Activated CD4-positive, CD25-positive, alpha-beta regulatory T cell treated with anti-CD3 and anti-CD28 coated beads, Interleukin-2, amount 50 U/mL, for 16 hours (primary cell): ENCODE data around the gene U2AF1L4.
A peak's percentile ranks its signal among the peaks of the same experiment; 100 is the strongest.

Experiments
- DNase-seq: peaks from one replicate; pipeline ENCODE4 v3.0.0-alpha.2; 2020; ENCODE audit warnings: low read depth, low spot score

Gene U2AF1L4

GRCh38 chr19:35757231-35757748 is 12.1 kb upstream of the U2AF1L4 start:
- DNase-seq: no peak

GRCh38 chr19:35756377-35757230 is 11.4 kb upstream of the U2AF1L4 start, which contains the start of gene HSPB6:
Gene HSPB6, minus strand, starts transcription at chr19:35757029. Its CDS starts 21 bp downstream, at chr19:35757008.
- DNase-seq: no peak

- no peak for DNase-seq
These were observed 10.5 kb upstream of the U2AF1L4 start for GRCh38 chr19:35755550-35756376.

DNA sequence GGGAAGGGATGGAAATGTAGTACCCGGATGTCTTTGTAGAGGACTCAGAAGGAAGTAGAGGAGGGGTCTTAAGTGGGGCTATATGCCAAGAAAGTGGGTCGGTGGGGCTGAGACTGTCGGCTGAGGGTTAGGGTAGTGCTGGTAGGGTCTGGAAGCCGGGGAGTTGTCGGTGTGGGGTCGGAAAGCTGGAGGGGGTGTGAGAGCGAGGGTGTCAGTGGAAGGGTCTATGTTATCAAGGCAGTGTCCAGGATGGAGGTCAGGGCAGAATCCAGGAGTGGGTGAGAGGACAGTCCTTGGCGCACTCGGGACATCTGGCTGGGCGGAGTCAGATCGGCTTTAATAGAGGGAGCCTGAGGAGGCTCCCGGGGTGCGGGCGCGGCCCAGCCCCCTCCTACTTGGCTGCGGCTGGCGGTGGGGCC is 9.9 kb upstream of the U2AF1L4 start:
- no peak for DNase-seq

DNA sequence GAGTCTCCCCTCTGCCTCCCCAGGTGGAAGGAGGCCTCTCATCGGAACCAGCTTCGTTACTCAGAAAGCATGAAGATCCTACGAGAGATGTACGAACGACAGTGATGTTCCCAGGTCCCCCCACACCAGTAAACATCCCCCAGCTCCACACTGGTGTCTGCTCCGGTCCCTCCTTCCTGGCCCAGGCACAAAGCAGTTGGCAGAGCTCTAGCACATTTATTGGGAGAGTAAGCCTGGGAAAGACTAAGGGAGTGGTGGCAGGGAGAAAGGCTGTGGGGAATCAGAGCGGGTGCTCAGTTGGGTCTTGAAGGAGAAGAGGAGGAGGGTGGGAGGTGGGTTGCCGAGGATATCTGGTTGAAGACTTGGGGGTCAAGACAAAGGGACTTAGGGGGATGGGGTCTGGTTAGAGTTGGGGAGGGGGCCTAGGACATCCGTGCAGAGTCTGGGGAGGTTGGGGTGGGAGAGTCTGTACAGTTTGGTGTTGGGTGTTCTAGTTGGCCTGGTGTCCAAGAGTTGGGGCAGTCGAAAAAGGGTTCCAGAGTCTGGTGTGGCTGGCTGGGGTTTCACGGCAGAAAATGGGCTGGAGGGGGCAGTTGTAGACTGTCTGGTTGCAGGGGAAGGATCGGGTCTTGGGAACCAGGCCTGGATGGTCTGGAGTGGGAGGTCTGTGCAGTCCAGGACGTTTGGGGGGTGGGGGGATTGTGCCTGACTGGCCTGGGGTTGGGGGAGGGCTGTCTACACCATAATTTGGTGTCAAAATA is 9.3 kb upstream of the U2AF1L4 start:
- no peak for DNase-seq

DNA sequence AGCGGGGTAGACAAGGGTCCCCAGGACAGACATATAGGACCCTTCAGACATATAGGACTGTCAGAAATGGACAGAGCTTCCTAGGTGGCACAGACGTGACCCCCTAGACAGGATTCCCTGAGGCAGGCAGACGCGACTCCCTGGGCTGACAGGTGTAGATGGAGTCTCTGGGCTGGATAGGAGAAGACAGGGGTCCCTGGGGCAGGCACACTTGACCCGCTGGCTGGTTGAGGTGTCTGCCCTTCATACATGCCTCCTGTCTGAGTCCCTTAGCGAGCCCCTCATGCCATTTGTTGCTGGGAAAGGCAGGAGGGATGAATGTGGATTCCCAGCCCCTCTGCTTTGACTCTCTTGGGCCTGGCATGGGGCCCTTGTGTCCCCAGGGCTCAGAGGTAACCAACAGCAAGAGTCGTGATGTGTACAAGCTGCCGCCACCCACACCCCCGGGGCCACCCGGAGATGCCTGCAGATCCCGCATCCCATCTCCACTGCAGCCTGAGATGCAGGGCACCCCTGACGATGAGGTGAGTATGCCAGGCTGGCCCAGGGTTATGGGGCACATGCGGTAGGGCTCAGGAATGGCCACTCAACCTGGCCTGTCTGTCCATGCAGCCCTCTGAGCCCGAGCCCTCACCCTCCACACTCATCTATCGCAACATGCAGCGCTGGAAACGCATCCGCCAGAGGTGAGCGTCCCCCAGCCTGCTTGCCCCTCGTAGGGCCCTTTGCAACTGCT is 8.6 kb upstream of the U2AF1L4 start:
- DNase-seq: no peak

GRCh38 chr19:35752746-35753350 is 7.6 kb upstream of the U2AF1L4 start:
- DNase-seq: no peak

DNA sequence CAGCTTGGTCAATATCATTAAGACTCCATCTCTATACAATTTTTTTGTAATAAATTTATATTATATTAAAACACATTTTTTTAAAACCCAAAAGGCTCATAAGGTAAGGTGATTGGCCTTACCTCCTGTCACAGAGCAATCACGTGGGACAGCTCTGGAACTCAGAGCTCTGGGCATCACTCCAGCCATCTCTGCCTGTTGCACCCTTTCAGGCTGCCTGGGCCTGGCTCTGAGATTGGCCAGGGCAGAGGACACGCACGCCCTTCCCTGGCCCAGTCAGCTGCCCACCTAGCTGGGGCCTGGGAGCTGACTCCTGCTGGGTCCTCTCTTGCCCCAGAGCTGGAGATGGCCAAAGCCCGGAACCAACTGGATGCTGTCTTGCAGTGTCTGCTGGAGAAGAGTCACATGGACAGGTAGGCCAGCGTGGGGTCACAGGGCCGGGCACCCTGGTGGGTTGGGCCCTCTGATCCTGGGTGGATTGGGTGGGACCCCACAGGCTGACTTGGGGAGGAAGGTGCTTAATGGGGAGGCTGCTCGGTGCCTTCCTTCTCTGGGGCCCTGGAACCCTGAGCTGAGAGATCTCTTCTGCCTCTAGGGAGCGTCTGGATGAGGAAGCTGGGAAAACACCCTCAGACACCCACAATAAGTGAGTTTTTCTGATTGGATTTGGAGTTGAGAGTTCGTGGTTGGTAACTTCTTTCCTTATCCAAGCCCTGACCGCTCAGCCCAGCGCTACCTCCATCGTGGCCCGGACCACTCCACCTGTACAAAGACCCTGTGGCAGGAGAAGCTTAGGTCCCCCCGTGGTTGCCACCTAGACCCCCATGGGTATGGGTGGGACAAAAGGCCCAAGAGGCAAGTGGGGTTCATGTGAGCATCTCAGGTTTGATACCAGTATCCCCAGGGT is 6.9 kb upstream of the U2AF1L4 start:
- no peak for DNase-seq

GRCh38 chr19:35750167-35750566 is 4.9 kb upstream of the U2AF1L4 start:
- no peak for DNase-seq

GRCh38 chr19:35748106-35749020 is 3.1 kb upstream of the U2AF1L4 start, which contains the start of gene LIN37:
Gene LIN37, plus strand, starts transcription at chr19:35748576. Its CDS starts 149 bp downstream, at chr19:35748725.
- DNase-seq: peak; percentile 100

GRCh38 chr19:35746531-35746930 is 1.3 kb upstream of the U2AF1L4 start:
- no peak for DNase-seq

DNA sequence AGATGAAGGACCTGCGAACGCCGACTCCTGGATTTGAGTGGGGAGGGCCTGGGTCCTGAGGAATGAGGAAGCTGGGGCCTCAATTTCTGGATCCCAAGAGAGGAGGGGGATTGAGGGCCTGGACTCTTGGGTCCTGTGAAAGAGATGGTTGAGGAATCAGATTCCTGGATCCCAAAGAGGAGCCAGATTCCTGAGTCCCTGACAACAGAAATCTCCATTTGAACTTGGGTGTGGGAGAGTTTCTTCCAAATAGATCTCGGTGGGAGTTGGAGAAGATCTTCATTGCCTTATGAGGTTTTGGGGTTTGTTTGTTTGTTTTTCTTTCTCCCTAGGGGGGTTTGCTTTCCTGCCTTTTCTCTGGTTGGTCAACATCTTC is 857 bp upstream of the U2AF1L4 start:
- DNase-seq: no peak

GRCh38 chr19:35744430-35745327 is 539 bp downstream of the U2AF1L4 start:
- peak; percentile 90 for DNase-seq

- no peak for DNase-seq
These were observed 1.4 kb downstream of the U2AF1L4 start for GRCh38 chr19:35743640-35744429.

DNA sequence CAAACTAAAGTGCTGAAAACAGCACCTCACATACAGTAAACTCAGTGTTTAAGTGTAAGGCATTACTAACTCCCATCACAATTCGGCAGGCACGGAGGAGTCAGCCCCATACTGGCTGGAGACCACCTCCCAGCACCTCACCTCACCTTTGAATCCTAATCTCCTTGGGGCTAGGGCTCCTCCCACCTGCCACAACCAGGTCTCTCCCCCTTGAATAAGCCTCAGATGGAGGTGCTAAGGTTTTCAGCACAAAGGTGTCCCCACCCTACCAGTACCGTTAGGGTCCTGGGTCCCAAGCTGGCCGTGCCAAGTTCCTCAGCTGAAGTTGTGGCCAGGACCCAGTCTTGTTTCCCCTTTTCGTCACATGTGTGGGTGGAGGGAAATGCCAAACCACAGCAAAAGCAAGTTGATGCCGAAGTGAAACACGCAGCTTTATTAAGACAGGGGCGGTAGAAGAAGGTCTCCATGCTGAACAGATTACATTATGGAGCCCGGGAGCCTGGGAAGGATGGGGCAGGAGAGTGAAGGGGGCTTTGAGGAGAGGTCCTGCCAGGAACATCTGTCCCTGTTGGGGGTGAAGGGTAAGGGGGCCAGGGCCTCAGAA is 3.0 kb downstream of the U2AF1L4 start, which contains the start of gene IGFLR1:
Gene IGFLR1 (minus strand): TSS at position 332 of the 604 bp plus-strand sequence. CDS start 1,272 bp downstream, outside the sequence.
- peak; percentile 50 for DNase-seq

GRCh38 chr19:35741203-35741515 is 4.1 kb downstream of the U2AF1L4 start:
- DNase-seq: no peak
